ENCODE data around the gene MAGI1. TPM values are rescaled to one million over a fixed set of nuclear protein-coding genes. Genes with fewer than 3 reads are reported as not detected.
"Not testable (repeated sequence)": the region's sequence is repeated elsewhere in the genome, so short reads cannot be mapped to it uniquely, and the experiment has no call there.

The MAGI1 gene
- total and polyA plus RNA-seq, 10 donors, result 3.5 to 104 (median 62.3) TPM

DNA sequence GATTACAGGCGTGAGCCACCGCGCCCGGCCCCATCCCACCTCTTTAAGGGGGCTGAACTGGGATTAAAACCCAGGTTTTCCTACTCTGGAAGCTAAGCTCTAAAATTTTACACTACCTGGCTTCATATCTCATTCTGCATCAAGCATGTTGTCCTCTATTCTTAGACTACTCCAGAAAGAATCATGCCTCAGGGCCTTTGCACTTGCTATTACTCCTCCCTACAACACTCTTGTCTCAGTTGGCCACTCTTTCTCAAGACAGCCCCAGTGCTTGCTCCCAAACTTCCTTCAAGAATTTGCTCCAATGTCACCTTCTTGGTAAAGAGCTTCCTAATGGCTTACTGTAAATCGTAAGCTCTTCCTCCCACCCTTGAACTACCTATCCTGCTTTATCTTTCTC is 521.7 kb downstream of the MAGI1 start:
- Histone ChIP-seq H3K4me1 (no peaks in the 10 kb centered on the region), H3K9me3 (peaks cover 0 to 10% (median 0%) of the 10 kb centered on the region in 8 donors), H3K27ac (no peak overlapping the region), H3K4me3 (no peak overlapping the region), H3K27me3 (replicated peaks in 1 of 7) (no peaks in the 10 kb centered on the region), H3K36me3 (no peaks in the 10 kb centered on the region)
- no peak for DNase-seq
- WGBS, 5 donors, result 91 to 97% (median 97%) methylated on average over 5 of the region's 5 CpGs
- TF ChIP-seq CTCF (IDR thresholded peaks at IDR 0.05 in 8 of 11, conservative IDR thresholded peaks at IDR 0.05 in 3 of 11) (no peak), POLR2AphosphoS5 (IDR thresholded peaks at IDR 0.05) (no peak), POLR2A (IDR thresholded peaks at IDR 0.05) (no peak)
- intact Hi-C loops (cut with DNase I; ENCODE audit: low total_unique reads), result no loop called here

DNA sequence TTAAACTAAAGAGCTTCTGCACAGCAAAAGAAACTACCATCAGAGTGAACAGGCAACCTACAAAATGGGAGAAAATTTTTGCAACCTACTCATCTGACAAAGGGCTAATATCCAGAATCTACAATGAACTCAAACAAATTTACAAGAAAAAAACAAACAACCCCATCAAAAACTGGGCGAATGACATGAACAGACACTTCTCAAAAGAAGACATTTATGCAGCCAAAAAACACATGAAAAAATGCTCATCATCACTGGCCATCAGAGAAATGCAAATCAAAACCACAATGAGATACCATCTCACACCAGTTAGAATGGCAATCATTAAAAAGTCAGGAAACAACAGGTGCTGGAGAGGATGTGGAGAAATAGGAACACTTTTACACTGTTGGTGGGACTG is 524.4 kb downstream of the MAGI1 start:
- H3K9me3 ChIP-seq, result peaks cover 0 to 11% (median 0%) of the 10 kb centered on the region in 8 donors
- H3K36me3 ChIP-seq; intact Hi-C loops (cut with DNase I; ENCODE audit: low total_unique reads); H3K27me3 ChIP-seq (replicated peaks in 1 of 7); H3K4me1 ChIP-seq; H3K4me3 ChIP-seq; DNase-seq; H3K27ac ChIP-seq: not testable (repeated sequence)
- 72 to 94% (median 92%) methylated on average over 1 of the region's 1 CpG for WGBS, 5 donors

- DNase-seq; H3K9me3 ChIP-seq; intact Hi-C loops (cut with DNase I; ENCODE audit: low total_unique reads); H3K27me3 ChIP-seq (replicated peaks in 1 of 7); H3K36me3 ChIP-seq; H3K4me3 ChIP-seq; H3K27ac ChIP-seq; H3K4me1 ChIP-seq: not testable (repeated sequence)
- WGBS, 5 donors, result 69 to 84% (median 81%) methylated on average over 16 to 22 of the region's 24 CpGs
Measured at GRCh38 chr3:65509423-65509794, 529.3 kb downstream of the MAGI1 start.

GRCh38 chr3:65508750-65509422 is 529.8 kb downstream of the MAGI1 start:
- H3K36me3 ChIP-seq, result no peaks in the 10 kb centered on the region
- no peaks in the 10 kb centered on the region for H3K4me1 ChIP-seq
- TF ChIP-seq POLR2A (IDR thresholded peaks at IDR 0.05), result no peak
- no peak for TF ChIP-seq CTCF (IDR thresholded peaks at IDR 0.05 in 8 of 11, conservative IDR thresholded peaks at IDR 0.05 in 3 of 11)
- TF ChIP-seq POLR2AphosphoS5 (IDR thresholded peaks at IDR 0.05), result no peak
- intact Hi-C loops (cut with DNase I; ENCODE audit: low total_unique reads), result no loop called here
- no peak for DNase-seq
- 76 to 93% (median 88%) methylated on average over 9 of the region's 9 CpGs for WGBS, 5 donors
- no peaks in the 10 kb centered on the region for H3K27me3 ChIP-seq (replicated peaks in 1 of 7)
- H3K9me3 ChIP-seq, result peaks cover 0 to 6% (median 0%) of the 10 kb centered on the region in 8 donors
- H3K4me3 ChIP-seq, result no peak overlapping the region
- no peak overlapping the region for H3K27ac ChIP-seq

GRCh38 chr3:65507437-65507836 is 531.3 kb downstream of the MAGI1 start:
- Histone ChIP-seq H3K4me1 (no peaks in the 10 kb centered on the region), H3K27ac (no peak overlapping the region), H3K9me3 (peaks cover 0 to 6% (median 0%) of the 10 kb centered on the region in 8 donors), H3K36me3 (no peaks in the 10 kb centered on the region), H3K4me3 (no peak overlapping the region), H3K27me3 (replicated peaks in 1 of 7) (no peaks in the 10 kb centered on the region)
- TF ChIP-seq CTCF (IDR thresholded peaks at IDR 0.05 in 8 of 11, conservative IDR thresholded peaks at IDR 0.05 in 3 of 11), result no peak
- intact Hi-C loops (cut with DNase I; ENCODE audit: low total_unique reads), result no loop called here
- DNase-seq, result no peak
- WGBS, 5 donors, result 72 to 86% (median 79%) methylated on average over 3 of the region's 3 CpGs
